GM21390 (cell line): ENCODE measurements around the gene MYH7B.

Experiments used
- ATAC-seq: cut with Tn5 transposase; IDR thresholded peaks from one replicate; pipeline ENCODE4 v1.9.1; 2021; ENCODE audit not compliant: unreplicated experiment

Gene MYH7B

DNA sequence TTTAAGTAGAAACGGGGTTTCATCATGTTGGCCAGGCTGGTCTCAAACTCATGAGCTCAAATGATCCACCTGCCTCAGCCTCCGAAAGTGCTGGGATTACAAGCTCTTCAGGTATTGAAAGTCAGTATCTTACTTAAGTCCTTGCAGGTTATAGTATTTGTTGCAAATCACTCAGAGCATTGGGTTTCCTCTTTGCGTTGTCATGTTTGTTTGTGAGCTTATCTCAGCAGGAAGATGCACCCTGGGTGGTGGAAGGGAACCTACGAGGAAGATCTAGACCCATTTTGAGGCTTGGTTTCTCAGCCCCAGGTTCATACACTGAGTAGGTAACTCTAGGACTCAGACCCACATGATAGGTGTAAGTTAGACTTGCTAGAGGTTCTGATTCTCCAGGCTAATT, 18.6 kb downstream of the MYH7B start:
- no peak for ATAC-seq

DNA sequence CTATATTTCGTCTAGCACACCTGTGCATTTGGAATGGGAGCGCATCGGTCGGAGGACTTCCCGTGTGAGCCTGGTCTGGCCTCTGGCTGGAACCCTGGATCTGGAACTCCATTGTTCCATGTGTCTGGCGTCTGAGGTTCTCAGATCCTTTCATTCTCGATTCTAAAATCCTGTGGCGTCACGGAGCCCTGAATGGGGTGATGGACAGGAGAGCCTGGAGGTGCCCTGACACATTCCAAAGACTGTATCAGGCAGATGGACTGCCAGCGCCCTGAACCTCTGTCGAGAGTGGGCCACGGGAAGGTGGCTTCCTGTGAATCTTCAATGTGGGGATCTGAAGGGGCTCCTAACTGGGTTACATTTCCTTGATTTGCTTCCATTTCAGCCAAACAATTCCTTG, 20.6 kb downstream of the MYH7B start:
- ATAC-seq: no peak

DNA sequence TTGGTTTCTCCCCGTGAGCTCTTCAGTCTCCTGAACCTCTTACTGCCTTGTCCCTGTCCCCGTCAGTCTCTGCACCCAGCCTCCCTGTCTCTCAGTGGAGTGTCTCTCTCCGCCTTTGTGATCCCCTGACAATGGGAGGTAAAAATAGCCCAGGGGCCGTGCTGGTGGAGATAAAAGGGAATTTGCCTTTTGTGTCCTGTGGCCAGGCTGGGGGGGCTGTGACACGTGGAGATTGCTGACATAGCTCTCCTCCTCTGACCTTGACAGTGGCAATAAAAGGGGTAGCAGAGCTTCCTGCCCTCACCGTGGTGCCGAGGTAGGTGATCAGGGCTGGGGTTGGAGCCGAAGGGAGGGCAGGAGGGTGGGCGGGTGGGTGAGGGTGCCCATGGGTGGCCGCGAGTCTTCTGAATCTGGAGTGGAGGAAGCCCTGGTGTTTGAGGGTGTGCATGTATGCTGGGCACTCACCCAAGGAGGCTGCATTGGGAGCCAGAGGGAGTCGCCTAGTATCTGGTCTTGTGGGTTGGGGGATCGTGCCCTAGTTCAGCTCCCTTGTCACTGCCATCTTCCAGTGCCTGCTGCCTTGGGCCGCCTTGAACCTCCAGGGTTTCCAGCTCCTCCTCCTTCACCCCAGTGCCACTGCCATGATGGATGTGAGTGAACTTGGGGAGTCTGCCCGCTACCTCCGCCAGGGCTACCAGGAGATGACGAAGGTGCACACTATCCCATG, 21.9 kb downstream of the MYH7B start:
- ATAC-seq: no peak

DNA sequence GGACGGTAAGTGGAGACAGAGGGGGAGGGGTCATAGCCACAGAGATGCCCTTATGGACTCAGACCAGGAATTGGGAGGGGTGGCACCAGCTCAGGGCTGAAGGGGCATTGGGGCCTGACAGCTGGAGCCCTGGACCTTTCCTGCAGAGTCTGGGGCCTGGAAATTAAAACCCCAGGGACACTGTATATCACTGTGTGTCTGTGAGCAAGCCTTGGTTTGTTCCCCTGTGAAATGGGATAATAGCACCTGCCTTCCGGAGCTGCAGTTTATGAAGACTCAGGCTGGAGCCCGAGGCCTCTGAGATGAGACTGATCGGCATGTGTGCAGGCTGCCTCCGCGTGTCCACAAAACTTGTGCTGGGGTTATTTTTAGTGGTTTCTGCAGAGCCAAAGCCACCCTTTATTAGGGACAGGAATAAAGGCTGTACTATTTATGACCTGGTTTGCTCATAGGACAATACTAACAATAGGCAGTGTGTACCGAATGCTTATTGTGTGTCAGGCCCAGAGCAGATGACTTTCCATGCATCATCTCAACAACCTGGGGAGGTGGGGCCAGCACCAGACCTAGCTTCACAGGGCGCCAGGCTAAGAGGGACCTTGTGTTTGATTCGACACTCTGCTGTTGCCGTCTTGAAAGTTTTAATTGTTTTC, 22.6 kb downstream of the MYH7B start:
- ATAC-seq: no peak

DNA sequence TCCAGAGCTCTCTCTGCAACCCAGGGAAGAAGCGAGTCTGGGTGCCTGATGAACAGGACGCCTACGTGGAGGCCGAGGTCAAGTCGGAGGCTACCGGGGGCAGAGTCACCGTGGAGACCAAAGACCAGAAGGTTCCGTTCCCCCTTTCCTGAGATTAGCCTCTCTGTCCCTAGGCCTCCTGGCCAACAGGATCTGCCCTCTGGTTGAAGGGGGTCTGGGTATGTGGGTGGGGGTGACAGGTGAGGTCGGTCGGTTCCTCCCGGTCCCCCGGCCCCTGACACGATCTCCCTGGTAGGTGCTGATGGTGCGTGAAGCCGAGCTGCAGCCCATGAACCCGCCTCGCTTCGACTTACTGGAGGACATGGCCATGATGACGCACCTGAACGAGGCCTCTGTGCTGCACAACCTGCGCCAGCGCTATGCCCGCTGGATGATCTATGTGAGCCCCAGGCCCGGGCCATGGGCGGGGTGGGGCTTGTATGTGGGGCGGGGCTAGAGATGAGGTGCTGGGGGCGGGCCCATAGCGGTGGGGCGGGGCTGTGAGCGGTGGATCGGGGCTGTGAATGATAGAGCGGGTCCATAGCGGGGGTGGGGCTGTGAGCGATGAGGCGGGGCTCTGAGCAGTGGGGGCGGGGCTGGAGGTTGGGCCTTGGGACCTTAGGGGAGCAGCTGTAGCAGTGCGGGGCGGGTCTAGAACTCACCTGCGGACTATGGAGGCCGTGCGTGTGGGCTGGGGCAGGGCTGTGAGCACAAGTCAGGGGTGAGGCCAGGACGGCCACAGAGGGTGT, 23.9 kb downstream of the MYH7B start:
- no peak for ATAC-seq

DNA sequence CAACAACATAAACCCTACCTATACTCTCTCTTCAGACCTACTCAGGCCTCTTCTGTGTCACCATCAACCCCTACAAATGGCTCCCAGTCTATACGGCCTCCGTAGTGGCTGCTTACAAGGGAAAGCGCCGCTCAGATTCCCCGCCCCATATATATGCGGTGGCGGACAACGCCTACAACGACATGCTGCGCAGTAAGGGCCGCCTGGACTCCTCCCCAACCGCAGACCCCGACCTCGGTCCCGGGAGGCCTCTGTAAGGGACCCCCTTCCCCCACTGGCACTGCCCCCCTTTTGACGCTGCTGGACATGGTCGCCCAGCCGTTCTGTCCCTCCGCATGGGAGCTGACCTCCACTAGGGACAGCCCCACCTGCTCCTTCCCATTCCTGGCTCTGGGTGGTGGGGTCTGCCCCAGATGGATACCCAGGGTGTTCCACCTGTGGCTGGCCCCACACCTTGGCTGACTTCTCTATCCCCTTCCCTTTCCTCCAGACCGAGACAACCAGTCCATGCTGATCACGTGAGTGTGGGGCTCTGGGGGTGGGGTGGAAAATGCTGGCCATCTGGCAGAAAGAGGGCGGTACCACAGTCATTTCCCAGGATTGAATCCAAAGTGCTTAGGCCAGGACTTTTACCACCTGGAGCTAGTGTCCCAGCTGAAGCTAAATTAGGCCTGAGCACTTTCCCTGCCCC, 25.0 kb downstream of the MYH7B start:
- ATAC-seq: no peak

DNA sequence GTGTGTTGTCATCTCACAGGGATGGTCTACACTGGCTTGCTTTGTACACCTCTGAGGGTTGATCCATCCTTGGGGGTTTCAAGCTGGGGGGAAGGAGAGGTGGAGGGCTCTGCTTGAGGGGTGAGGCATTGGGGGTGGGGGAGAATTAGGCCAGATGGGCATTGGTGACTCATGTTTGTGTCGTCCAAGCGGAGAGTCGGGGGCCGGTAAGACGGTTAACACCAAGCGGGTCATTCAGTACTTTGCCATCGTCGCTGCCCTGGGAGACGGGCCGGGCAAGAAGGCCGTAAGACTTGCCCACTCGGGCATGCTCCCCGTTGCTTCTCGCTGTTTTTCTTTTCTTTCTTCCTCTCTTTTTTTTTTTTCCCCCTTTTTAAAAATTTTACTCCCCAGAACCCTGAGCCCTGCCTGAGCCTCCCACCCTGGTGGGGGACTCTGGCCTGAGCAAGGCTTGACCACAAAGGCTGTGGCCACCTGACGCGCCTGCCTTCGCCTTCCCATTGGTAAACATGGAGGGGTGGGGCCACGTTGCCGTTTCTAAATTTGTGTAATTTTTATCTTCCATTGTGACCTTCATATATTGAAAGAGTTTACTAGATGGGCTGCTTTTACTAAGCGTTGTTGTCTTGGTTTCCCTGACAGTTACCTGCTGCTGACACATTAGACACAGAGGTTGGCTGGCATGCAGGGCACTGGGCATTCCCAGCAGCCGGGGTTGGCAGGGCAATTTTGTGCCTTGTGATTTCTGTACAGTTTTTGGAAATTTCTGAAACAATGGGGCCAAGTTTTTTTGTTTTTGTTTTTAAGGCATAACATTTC, 26.8 kb downstream of the MYH7B start:
- ATAC-seq: no peak

DNA sequence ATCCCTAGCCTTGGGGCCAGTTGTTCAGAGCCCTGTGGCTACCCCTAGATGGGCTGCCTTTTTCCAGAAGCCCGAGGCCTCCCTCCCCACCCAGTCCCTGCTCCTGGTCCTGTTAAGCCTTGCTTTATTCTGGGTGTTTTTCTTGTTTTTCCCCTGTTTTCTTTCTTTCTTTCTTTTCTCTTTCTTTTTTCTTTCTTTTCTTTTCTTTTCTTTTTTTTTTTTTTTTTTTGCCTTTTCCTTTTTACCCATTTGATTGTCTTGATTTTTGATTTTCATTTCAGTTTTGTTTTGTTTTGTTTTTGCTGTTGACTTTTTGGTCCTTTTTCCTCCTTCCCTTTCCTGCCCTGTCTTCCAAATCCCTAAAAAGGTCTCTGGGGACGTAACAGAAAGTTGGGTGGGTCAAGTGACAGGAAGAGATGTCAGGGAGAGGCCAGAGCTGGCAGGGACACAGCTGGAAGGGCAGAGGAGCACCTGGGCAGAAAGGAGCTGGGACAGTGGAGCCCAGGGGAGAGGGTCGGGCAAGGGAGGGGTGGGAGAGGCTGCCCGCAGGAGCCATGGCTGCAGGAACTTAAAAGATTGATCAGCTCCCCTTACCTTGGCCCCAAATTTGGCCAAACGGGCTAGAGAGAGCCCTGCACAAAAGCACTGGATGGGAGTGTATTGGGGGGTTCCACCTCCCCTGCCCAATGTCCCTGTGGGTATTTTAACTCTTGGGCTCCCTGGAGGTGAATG, 27.6 kb downstream of the MYH7B start:
- no peak for ATAC-seq

DNA sequence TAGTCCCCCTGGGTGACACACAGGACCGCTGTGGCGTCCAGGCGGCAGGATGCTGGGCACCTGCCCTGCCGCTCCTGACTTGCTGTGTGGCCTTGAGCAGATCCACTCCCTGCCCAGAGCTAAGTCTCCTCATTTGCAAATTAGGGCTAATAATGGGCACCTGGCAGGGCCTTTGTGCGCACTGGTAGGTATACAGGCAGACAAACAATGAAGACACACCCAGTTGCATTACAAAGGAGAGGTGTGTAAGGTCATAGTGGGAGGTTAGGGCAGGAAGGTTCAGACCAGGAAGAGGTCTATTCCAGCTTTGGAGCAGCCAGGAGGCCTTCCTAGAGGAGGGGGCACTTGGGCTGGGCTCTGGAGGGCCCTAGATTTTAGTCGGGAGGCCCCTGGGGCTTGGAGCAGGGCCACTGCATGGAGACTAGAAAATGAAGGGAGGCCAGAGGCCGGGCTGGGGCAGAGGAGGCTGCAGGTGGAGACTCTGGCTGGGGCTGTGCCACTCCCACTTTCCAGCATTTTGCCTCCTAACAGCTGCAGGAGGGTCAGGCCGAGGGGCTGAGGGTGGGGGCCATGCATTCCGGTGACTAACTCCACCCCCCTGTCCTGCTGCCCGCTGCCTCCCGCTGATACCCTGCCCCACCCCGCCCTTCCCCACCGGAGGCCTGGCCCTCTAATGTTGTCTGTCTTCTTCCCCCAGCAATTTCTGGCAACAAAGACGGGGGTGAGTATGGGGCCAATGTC, 28.5 kb downstream of the MYH7B start:
- ATAC-seq: no peak

DNA sequence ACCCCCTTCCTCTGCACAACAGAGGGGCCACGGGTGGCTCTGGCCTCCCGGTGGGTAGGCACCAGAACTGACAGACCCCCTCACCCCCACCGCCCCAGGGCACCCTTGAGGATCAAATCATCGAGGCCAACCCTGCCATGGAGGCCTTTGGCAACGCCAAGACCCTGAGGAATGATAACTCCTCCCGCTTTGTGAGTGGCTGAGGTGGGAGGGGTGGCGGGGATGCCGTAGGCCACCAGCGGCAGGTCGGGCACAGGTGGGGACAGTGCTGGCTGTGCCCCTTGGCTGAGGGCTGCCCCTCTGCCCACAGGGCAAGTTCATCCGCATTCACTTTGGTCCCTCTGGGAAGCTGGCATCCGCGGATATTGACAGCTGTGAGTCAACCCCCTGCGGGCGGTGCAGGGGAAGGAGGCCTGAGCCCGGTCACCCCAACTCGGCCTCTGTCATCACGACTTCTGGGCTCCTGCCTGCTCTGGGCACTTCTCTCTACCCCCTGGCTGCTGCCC, 29.1 kb downstream of the MYH7B start:
- no peak for ATAC-seq

DNA sequence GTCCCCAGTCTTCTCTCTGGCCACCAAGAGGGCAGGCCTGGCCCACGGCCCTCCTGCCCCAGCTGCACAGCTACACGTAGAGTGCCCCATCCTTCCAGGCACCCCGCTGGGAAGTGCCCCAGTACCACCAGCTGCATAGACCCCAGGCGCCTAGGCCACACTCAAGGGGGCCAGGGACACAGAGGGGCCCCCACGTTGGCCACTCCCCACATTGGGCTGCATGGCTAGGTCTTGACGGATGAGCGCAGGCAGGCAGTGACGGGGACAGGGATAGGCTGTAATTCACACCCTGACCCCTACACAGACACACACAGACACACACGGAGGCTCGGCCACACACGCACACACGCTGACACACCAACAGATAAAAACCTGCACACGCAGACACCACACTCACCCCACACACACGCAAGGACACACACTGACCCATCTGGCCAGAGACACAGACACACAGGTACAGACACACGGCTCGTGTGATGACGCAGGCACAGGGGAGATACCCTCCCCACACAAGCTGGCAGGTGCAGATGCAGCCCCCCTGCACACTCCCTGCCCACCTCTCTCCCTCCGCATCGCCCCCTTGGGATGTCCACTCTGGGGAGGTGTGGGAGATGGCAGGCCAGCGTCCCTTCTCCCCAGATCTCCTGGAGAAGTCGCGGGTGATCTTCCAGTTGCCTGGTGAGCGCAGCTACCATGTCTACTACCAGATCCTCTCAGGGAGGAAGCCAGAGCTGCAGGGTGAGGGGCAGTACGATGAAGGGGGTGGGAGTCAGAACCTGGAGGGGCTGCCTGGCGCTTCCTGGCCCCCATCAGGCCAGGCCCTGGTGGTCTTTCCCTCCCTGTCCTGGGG, 30.0 kb downstream of the MYH7B start:
- no peak for ATAC-seq

DNA sequence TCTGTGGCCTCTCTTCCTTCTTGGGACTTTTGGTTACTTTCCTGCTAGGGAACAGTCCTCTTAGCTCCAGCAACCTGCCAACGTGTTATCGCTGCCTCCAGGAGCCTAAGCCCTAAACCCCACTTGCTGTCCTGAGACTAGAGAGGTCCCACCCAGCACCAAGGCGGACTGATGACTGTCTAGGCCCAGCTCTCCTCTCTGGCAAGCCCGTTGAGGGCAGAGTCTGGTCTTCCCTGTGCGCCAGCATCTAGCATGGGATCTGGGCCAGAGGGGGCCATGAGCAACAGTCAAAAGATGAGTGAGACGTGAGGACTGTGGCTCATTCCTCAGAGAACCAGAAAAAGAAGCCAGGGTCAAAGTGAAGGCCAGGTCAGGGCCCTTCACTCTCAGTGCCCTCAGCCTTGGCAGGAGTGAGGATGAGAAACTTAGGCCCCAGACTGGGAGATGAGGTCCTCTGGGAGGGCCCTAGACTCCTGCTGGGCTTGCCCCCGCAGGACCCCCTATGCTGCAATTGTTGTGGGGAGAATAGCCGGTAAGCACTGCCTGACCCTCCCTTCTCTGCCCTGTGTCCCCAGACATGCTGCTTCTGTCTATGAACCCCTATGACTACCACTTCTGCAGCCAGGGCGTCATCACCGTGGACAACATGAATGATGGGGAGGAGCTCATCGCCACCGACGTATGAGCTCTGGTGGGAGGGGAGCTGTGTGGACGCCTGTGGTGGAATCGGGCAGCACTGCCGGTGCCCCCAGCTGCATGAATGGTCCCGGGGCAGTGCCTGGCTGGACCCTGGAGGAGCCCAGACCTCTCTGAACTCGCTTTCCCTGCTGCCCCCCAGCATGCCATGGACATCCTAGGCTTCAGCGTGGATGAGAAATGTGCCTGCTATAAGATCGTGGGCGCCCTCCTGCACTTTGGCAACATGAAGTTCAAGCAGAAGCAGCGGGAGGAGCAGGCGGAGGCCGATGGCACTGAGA, 30.9 kb downstream of the MYH7B start:
- ATAC-seq: no peak

DNA sequence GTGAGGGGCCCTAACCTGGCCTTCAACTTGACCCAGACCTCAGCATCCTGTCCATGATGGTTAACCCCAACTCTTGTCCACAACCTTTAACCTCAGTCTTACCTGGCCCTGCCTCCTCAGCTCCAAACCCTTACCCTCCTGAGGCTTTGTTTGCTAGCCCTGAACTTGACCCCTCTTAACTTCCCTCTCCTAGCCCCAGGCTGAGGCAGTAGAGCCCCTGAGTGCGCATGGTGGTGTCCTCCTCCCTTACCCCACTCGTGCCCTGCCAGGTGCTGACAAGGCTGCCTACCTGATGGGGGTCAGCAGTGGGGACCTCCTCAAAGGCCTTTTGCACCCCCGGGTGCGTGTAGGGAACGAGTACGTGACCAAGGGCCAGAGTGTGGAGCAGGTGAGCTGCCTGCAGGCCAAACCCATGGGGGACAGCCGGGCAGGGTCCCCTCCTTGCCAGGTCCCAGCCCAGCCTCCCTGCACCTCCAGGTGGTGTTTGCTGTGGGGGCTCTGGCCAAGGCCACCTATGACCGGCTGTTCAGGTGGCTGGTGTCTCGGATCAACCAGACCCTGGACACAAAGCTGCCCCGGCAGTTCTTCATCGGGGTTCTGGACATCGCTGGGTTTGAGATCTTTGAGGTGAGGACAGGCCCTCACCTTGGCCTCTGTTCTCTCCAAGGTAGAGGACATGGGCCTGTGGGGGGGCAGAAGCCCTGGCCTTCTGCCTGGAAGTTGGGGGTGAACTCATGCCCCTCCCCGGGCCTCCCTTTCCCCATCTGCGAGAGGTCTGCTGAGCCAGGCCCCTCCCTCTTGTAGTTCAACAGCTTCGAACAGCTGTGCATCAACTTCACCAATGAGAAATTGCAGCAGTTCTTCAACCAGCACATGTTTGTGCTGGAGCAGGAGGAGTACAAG, 31.9 kb downstream of the MYH7B start:
- ATAC-seq: no peak

DNA sequence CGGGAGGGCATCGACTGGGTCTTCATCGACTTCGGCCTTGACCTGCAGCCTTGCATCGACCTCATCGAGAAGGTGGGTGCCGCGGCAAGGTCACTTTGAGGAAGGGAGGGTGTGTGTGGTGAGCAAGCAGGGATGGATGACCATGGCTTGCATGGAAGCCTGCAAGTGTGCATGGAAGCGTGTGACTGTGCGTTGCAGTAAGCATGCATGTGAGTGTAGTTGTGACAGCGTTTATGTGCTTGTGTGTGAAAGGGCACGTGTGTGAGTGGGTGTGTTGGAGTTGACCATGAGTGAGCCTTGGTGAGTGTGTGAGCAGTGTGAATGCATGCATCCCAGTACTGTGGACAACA, 32.5 kb downstream of the MYH7B start:
- no peak for ATAC-seq

DNA sequence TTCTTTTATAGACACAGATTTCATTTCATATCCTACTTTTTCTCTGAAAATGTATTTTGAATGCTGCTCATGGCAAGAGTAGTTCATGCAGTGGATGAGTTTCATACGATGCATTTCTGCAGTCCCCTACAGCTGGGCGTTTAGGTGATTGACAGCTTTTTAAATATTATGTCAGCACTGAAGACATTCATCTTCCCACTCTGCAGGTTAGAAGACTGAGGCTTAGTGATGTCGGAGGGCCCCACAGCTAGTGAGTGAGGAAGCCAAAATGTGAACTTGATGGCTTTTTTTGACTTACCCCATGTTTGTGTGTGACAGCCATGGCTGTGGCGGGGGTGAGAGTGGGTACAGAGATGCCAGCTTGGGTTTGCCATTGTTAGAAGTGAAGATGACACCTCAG, 33.5 kb downstream of the MYH7B start:
- no peak for ATAC-seq

DNA sequence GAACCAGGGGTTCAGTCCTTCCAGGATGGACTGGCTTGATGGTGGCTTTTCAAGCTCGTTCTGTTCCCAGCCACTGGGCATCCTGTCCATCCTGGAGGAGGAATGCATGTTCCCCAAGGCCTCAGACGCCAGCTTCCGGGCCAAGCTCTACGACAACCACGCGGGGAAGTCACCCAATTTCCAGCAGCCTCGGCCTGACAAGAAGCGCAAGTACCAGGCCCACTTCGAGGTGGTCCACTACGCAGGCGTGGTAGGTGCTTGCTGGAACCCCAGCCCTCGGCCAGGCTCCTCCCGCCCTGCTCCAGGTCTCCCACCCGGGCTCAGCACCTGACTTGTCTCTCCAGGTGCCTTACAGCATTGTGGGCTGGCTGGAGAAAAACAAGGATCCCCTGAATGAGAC, 34.0 kb downstream of the MYH7B start:
- no peak for ATAC-seq
